KG1 (cell line): Measurements from ENCODE around the gene CACNA2D4.

ENCODE experiments used
- DNase-seq: peaks from one replicate; lab custom pipeline; 2025; lab: John Stamatoyannopoulos, UW

Gene CACNA2D4

GRCh38 chr12:1778911-1779310 is 139.5 kb downstream of the CACNA2D4 start:
- DNase-seq = no peak

- no peak for DNase-seq
Measured at GRCh38 chr12:1777798-1778197, 140.7 kb downstream of the CACNA2D4 start.

GRCh38 chr12:1776170-1776921 is 142.1 kb downstream of the CACNA2D4 start:
- DNase-seq = no peak

GRCh38 chr12:1773937-1774655 is 144.4 kb downstream of the CACNA2D4 start:
- DNase-seq = no peak

GRCh38 chr12:1769809-1770494 is 148.5 kb downstream of the CACNA2D4 start:
- no peak for DNase-seq

GRCh38 chr12:1768615-1769014 is 149.8 kb downstream of the CACNA2D4 start:
- DNase-seq = no peak

- no peak for DNase-seq
Measured at GRCh38 chr12:1767407-1768090, 150.9 kb downstream of the CACNA2D4 start.

GRCh38 chr12:1766110-1766509 is 152.3 kb downstream of the CACNA2D4 start:
- DNase-seq = no peak

GRCh38 chr12:1763153-1763552 is 155.3 kb downstream of the CACNA2D4 start:
- no peak for DNase-seq

- no peak for DNase-seq
Measured at GRCh38 chr12:1761857-1762256, 156.6 kb downstream of the CACNA2D4 start.

- DNase-seq = no peak
Measured at GRCh38 chr12:1760566-1761382, 157.7 kb downstream of the CACNA2D4 start.

- DNase-seq = no peak
Measured at GRCh38 chr12:1758887-1759286, 159.6 kb downstream of the CACNA2D4 start.

- no peak for DNase-seq
Measured at GRCh38 chr12:1758376-1758775, 160.1 kb downstream of the CACNA2D4 start.

- DNase-seq = no peak
Measured at GRCh38 chr12:1750300-1750699, 168.2 kb downstream of the CACNA2D4 start.

- DNase-seq = no peak
Measured at GRCh38 chr12:1749019-1749418, 169.4 kb downstream of the CACNA2D4 start.

- DNase-seq = no peak
Measured at GRCh38 chr12:1747609-1748008, 170.8 kb downstream of the CACNA2D4 start.

GRCh38 chr12:1744932-1745331 is 173.5 kb downstream of the CACNA2D4 start:
- no peak for DNase-seq
